Naive thymus-derived CD8-positive, alpha-beta T cell (primary cell): ENCODE results near the gene MIB2. TPM values are rescaled to one million over a fixed set of nuclear protein-coding genes. Genes with fewer than 3 reads are reported as not detected.
A peak's percentile ranks its signal among the peaks of the same experiment; 100 is the strongest.
"Not testable (repeated sequence)": the region's sequence is repeated elsewhere in the genome, so short reads cannot be mapped to it uniquely, and the experiment has no call there.

Experiments
- ATAC-seq, 2 donors: fragments of 150-1000 bp; cut with Tn5 transposase in 1 of 2; sonication (Bioruptor Pico), chemical (Tn5 transposase) in 1 of 2; 1 replicate in 1 of 2; 2 replicates in 1 of 2; pipeline ENCODE4 v1.10.0; 2021; ENCODE audit warnings: mild to moderate bottlenecking in 2 of 2, moderate library complexity in 2 of 2
- POLR2A ChIA-PET: fragments of 350-600 bp; sonication (Branson Sonifier 250); formaldehyde crosslinking; loops from one replicate; lab custom pipeline; 2021; ENCODE audit warnings: antibody characterized with exemption; lab: Charles Lee
- DNase-seq, 10 donors: peaks; one replicate each; pipeline versions ENCODE4 v3.0.0 to v3.0.0-alpha.2; 2020 to 2022
- H3K27ac Mint-ChIP-seq, 10 donors: one replicate each; pipeline ENCODE4 v1.8.0; 2020 to 2022; ENCODE audit warnings: mild to moderate bottlenecking in 10 of 10, mixed read lengths in 10 of 10, moderate library complexity in 4 of 10, inconsistent platforms in 1 of 10
- H3K27me3 Mint-ChIP-seq, 5 donors: one replicate each; pipeline ENCODE4 v1.8.0; 2021 to 2022; ENCODE audit warnings: mixed read lengths in 5 of 5
- H3K36me3 Mint-ChIP-seq, 3 donors: one replicate each; pipeline ENCODE4 v1.8.0; 2020 to 2022; ENCODE audit warnings: mixed read lengths in 3 of 3, mild to moderate bottlenecking in 2 of 3, inconsistent platforms in 1 of 3
- H3K4me1 Mint-ChIP-seq, 4 donors: one replicate each; pipeline ENCODE4 v1.8.0; 2021 to 2022; ENCODE audit warnings: mixed read lengths in 4 of 4
- H3K4me3 Mint-ChIP-seq, 10 donors: one replicate each; pipeline ENCODE4 v1.8.0; 2020 to 2022; ENCODE audit warnings: mild to moderate bottlenecking in 10 of 10, mixed read lengths in 10 of 10, moderate library complexity in 6 of 10, inconsistent platforms in 1 of 10
- H3K9me3 Mint-ChIP-seq, 9 donors: one replicate each; pipeline ENCODE4 v1.8.0; 2020 to 2022; ENCODE audit warnings: mixed read lengths in 9 of 9, mild to moderate bottlenecking in 3 of 9, inconsistent platforms in 1 of 9, moderate library complexity in 1 of 9
- polyA plus RNA-seq, 3 donors: library from polyadenylated mRNA; unstranded; fragments of 300-500 nt; fragmentation: Illumina TruSeq; gene quantifications; one replicate each; pipeline ENCODE4 v1.2.3, GENCODE V29; 2021
- total RNA-seq, 8 experiments: library from RNA in 2 of 8; stranded (reverse) in 2 of 8; gene quantifications; one replicate each; pipeline ENCODE4 v1.2.3 and lab custom pipeline; 2021 to 2026

The MIB2 gene
- total and polyA plus RNA-seq, 5 experiments from 2014 or later, result 23.6 to 122 (median 31.1) TPM

DNA sequence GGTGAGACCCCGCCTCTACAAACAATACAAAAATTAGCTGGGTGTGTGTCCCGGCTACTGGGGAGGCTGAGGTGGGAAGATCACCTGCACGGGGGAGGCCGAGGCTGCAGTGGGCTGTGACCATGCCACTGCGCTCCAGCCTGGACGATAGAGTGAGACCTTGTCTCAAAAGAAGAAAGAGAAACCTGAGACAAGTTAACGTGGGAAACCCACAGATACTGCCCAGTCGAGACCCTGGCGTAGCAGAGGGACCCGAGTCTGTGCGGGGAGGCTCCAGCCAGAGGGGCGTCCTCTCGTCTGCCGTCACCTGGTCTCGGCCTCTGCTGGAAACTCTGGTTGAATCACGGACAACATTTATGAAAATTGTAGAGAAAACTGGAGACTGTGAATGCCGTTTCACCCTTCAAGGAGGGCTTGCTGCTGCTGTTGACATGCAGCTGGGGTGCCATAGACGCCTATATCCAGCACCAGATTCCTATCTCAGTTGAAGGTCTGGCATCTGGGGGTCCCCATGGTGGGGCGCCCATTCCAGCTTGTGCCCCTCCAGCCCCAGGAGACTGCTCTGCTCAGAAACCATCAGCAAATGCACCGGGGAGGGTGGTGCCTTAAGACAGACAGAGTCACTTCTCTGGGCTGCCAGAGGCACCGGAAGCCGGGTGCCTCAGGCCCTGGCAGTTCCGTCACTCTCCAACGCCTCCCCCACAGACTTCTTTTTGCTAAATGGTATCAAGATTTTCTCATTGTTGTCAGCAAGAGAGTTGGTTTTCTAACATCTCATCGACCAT is 57.1 kb downstream of the MIB2 start:
- H3K27me3 Mint-ChIP-seq, result no peaks in the 10 kb centered on the region
- ATAC-seq (no peak), DNase-seq (no peak)
- H3K4me3 Mint-ChIP-seq, result no peak overlapping the region
- peaks cover 0 to 11% (median 3%) of the 10 kb centered on the region in 4 donors for H3K4me1 Mint-ChIP-seq
- peaks cover 0 to 52% (median 2%) of the 10 kb centered on the region in 3 donors for H3K36me3 Mint-ChIP-seq
- H3K9me3 Mint-ChIP-seq, result no peaks in the 10 kb centered on the region
- peak overlapping the region in 5 of 10 donors; percentile 15 to 65 (median 48) for H3K27ac Mint-ChIP-seq
- POLR2A ChIA-PET, result no interaction called here

DNA sequence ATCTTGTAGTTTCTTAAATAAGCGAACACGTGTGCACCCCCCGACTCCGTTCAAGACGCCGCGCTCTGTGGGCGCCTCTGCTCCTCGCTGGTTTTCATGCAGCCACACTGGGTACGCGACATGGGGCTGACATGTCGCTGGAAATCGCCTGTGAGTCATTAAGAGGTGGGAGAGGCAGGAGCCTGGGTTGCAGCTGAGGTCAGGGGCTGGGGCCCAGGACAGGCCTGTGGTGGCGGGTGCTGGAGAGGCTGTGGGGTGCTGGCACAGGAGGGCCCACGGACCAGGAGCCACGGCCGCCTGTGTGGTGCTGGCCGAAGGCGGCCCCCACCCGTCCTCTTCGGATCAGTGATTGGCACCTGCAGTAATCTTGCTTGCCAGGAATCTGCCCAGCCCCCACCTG is 59.5 kb downstream of the MIB2 start:
- Mint-ChIP-seq H3K4me1 (peaks cover 17 to 30% (median 22%) of the 10 kb centered on the region in 4 donors), H3K36me3 (peaks cover 0 to 35% (median 0%) of the 10 kb centered on the region in 3 donors), H3K27ac (peak overlapping the region in 4 of 10 donors; percentile 37 to 85 (median 64))
- H3K4me3 Mint-ChIP-seq, H3K27me3 Mint-ChIP-seq, ATAC-seq, DNase-seq, POLR2A ChIA-PET, H3K9me3 Mint-ChIP-seq: not testable (repeated sequence)

GRCh38 chr1:1675218-1675617 is 59.9 kb downstream of the MIB2 start:
- ATAC-seq, POLR2A ChIA-PET, H3K27ac Mint-ChIP-seq, H3K9me3 Mint-ChIP-seq, DNase-seq, H3K27me3 Mint-ChIP-seq, H3K4me3 Mint-ChIP-seq: not testable (repeated sequence)
- peaks cover 0 to 32% (median 0%) of the 10 kb centered on the region in 3 donors for H3K36me3 Mint-ChIP-seq
- peaks cover 17 to 30% (median 22%) of the 10 kb centered on the region in 4 donors for H3K4me1 Mint-ChIP-seq

DNA sequence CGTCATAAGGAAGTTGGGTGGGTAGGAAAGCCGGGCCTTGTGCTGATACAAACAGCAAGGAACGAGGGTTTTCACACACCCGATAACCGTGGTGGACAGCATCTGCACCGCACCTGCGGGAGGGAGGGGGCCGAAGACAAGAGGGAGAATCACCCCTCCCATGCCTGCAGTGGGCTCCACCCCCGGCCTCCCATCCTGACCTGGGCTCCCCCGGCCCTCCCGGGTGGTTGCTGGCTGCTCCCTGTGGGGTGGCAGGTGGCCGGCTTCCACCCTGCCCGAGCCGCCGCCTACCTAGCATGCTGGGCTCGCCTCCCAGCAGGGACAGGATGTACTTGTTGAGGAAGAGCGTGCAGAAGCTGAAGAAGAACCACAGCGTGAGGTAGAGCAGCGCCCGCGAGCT is 60.8 kb downstream of the MIB2 start:
- H3K4me1 Mint-ChIP-seq, result peaks cover 17 to 37% (median 26%) of the 10 kb centered on the region in 4 donors
- DNase-seq, result not testable (repeated sequence)
- H3K36me3 Mint-ChIP-seq, result peaks cover 0 to 25% (median 0%) of the 10 kb centered on the region in 3 donors

GRCh38 chr1:1677718-1678580 is 62.6 kb downstream of the MIB2 start:
- POLR2A ChIA-PET, result interaction anchor here (0.6 to 2.3 kb wide), 13 partner anchors 25 to 270 kb away, joined by 3 to 10 read pairs (median 4); partner anchors contain the start of genes CDK11A and MIB2
- DNase-seq (peak; percentile 32 to 73 (median 62)), ATAC-seq (peak; percentile 80 to 84)
- Mint-ChIP-seq H3K9me3 (no peaks in the 10 kb centered on the region), H3K27ac (peak overlapping the region; percentile 96 to 99 (median 98)), H3K4me1 (peaks cover 17 to 52% (median 29%) of the 10 kb centered on the region in 4 donors), H3K4me3 (peak overlapping the region; percentile 83 to 96 (median 93)), H3K36me3 (peaks cover 0 to 20% (median 0%) of the 10 kb centered on the region in 3 donors), H3K27me3 (no peaks in the 10 kb centered on the region)

More for the DNA sequence above, 60.8 kb downstream of the MIB2 start:
- POLR2A ChIA-PET, H3K9me3 Mint-ChIP-seq, H3K4me3 Mint-ChIP-seq, H3K27ac Mint-ChIP-seq, H3K27me3 Mint-ChIP-seq: not testable (repeated sequence)
- ATAC-seq, result peak; percentile 30 to 39

DNA sequence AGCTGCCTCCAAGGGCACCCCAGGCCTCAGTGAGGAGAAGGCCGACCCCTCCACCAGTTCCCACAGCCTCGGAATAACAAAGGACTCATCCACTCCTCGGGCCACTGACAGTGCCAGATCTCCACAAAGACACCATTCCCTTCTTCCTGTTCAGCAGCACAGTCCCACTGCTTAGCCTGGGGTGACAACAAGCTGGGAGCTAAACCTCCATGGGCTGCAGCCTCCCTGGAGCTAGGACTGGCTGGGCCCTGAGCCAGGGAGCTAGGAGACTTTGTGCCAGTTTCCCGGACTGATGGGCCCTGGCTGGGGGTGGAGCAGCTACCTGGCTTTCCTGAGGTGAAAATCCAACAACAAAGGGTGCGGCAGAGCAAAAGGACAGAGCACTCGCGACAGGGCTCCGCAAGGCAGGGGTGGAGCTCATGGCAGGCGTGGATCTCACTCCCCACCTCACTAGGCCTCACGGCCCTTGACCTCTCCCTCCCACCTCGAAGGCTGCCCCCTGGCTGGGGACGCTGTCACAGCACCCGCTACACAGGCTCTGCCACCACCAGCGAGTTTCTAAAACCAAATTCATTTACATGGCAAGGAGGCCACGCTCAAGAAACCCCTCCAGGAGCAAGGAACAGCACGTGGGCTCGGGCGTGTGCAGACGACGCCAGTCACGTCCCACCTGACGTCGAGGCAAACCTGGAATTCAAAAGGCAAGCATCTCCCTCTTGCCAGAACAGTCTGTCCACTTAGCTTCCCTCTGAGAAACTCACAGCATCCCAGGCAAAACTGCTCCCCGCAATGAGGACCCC is 63.5 kb downstream of the MIB2 start:
- Mint-ChIP-seq H3K4me3 (peak overlapping the region; percentile 83 to 96 (median 93)), H3K27me3 (no peaks in the 10 kb centered on the region), H3K4me1 (peaks cover 21 to 60% (median 37%) of the 10 kb centered on the region in 4 donors)

More for the DNA sequence above, 63.5 kb downstream of the MIB2 start:
- DNase-seq (peak in 5 of 10 donors; percentile 44 to 63 (median 54)), ATAC-seq (peak; percentile 27 to 51)
- H3K36me3 Mint-ChIP-seq, result peaks cover 0 to 21% (median 0%) of the 10 kb centered on the region in 3 donors
- H3K27ac Mint-ChIP-seq, result peak overlapping the region; percentile 96 to 99 (median 98)
- H3K9me3 Mint-ChIP-seq, result no peaks in the 10 kb centered on the region
- POLR2A ChIA-PET, result interaction anchor here (0.7 to 2.3 kb wide), 10 partner anchors 13 to 271 kb away, joined by 3 to 10 read pairs (median 5); partner anchors contain the start of genes CDK11A and MIB2

Other genes starting within 250 kb of the MIB2 start
- gene AURKAIP1, start 240.3 kb upstream of the MIB2 start, total RNA-seq, result 10 to 100 TPM; 68.0 to 70.3 TPM
- gene AURKAIP1, start 240.3 kb upstream of the MIB2 start, polyA plus RNA-seq, result 100 to 1,000 TPM; 146 to 169 (median 168) TPM
- 100 to 1,000 TPM; 399 to 406 TPM for gene CCNL2, start 216.2 kb upstream of the MIB2 start, total RNA-seq
- gene CCNL2, start 216.2 kb upstream of the MIB2 start, polyA plus RNA-seq, result 10 to 100 TPM; 13.4 to 28.1 (median 13.7) TPM
- gene MRPL20, start 208.2 kb upstream of the MIB2 start, total RNA-seq, result 100 to 1,000 TPM; 162 to 165 TPM
- 100 to 1,000 TPM; 203 to 233 (median 224) TPM for gene MRPL20, start 208.2 kb upstream of the MIB2 start, polyA plus RNA-seq
- not detected for gene ANKRD65, start 194.2 kb upstream of the MIB2 start, total RNA-seq
- gene ANKRD65, start 194.2 kb upstream of the MIB2 start, polyA plus RNA-seq, result not detected
- gene VWA1, start 179.8 kb upstream of the MIB2 start, total RNA-seq, result not detected
- gene VWA1, start 179.8 kb upstream of the MIB2 start, polyA plus RNA-seq, result not detected
- under 1 TPM; 0.49 to 0.70 TPM for gene ATAD3C, start 165.8 kb upstream of the MIB2 start, total RNA-seq
- 1 to 10 TPM in 2 of 3 donors, under 1 TPM in 1; 0.04 to 3.1 (median 2.1) TPM for gene ATAD3C, start 165.8 kb upstream of the MIB2 start, polyA plus RNA-seq
- gene ATAD3B, start 143.7 kb upstream of the MIB2 start, total RNA-seq, result 10 to 100 TPM; 47.3 to 50.9 TPM
- gene ATAD3B, start 143.7 kb upstream of the MIB2 start, polyA plus RNA-seq, result 1 to 10 TPM; 2.4 to 5.6 (median 2.6) TPM
- 10 to 100 TPM; 24.7 to 27.5 TPM for gene ATAD3A, start 103.3 kb upstream of the MIB2 start, total RNA-seq
- 10 to 100 TPM in 1 of 3 donors, 1 to 10 TPM in 2; 7.7 to 15.3 (median 8.5) TPM for gene ATAD3A, start 103.3 kb upstream of the MIB2 start, polyA plus RNA-seq
- 1 to 10 TPM; 3.4 TPM for gene TMEM240, start 74.9 kb upstream of the MIB2 start, total RNA-seq
- gene TMEM240, start 74.9 kb upstream of the MIB2 start, polyA plus RNA-seq, result not detected
- gene SSU72, start 40.6 kb upstream of the MIB2 start, total RNA-seq, result 100 to 1,000 TPM; 158 to 162 TPM
- gene SSU72, start 40.6 kb upstream of the MIB2 start, polyA plus RNA-seq, result 100 to 1,000 TPM; 219 to 290 (median 248) TPM
- gene FNDC10, start 15.4 kb upstream of the MIB2 start, total RNA-seq, result 1 to 10 TPM; 3.7 to 3.8 TPM
- 1 to 10 TPM in 1 of 3 donors, under 1 TPM in 2; 0.75 to 2.4 (median 0.89) TPM for gene FNDC10, start 15.4 kb upstream of the MIB2 start, polyA plus RNA-seq
- 1 to 10 TPM; 3.6 to 6.1 TPM for gene MMP23B, start 16.7 kb downstream of the MIB2 start, total RNA-seq
- 1 to 10 TPM in 2 of 3 donors, not detected in 1; 1.1 to 2.4 TPM for gene MMP23B, start 16.7 kb downstream of the MIB2 start, polyA plus RNA-seq
- gene CDK11B, start 43.5 kb downstream of the MIB2 start, total RNA-seq, result 10 to 100 TPM; 43.6 to 44.3 TPM
- 10 to 100 TPM; 11.8 to 19.7 (median 12.7) TPM for gene CDK11B, start 43.5 kb downstream of the MIB2 start, polyA plus RNA-seq
- 100 to 1,000 TPM; 106 to 110 TPM for gene SLC35E2B, start 77.3 kb downstream of the MIB2 start, total RNA-seq
- gene SLC35E2B, start 77.3 kb downstream of the MIB2 start, polyA plus RNA-seq, result 10 to 100 TPM; 30.2 to 45.1 (median 36.7) TPM
- gene CDK11A, start 108.9 kb downstream of the MIB2 start, total RNA-seq, result 100 to 1,000 TPM; 162 to 173 TPM
- 10 to 100 TPM; 14.2 to 28.6 (median 14.4) TPM for gene CDK11A, start 108.9 kb downstream of the MIB2 start, polyA plus RNA-seq
- 10 to 100 TPM; 47.3 to 53.9 TPM for gene NADK, start 163.0 kb downstream of the MIB2 start, total RNA-seq
- 10 to 100 TPM; 18.3 to 25.4 (median 19.7) TPM for gene NADK, start 163.0 kb downstream of the MIB2 start, polyA plus RNA-seq